OCI-LY3 (cell line): ENCODE results near the gene BTBD9.

Experiments used
- H2AFZ ChIP-seq: fragments of 200-600, 300-600 bp; shearing (Covaris generic); 2 replicates; pipeline ENCODE4 v1.6.0; 2014; ENCODE audit warnings: antibody characterized with exemption, low read depth, low read length
- H3K27ac ChIP-seq: fragments of 200-600, 300-600 bp; sonication (generic); 2 replicates; pipeline ENCODE4 v1.5.1; 2014; ENCODE audit warnings: mild to moderate bottlenecking, low read length, moderate library complexity, mixed read lengths
- H3K27me3 ChIP-seq: fragments of 200-600, 300-600 bp; sonication (generic); 2 replicates; pipeline ENCODE4 v1.6.1; 2014; ENCODE audit warnings: low read depth, low read length, mixed read lengths
- H3K36me3 ChIP-seq: fragments of 200-600, 300-600 bp; sonication (generic); replicated peaks from 2 replicates; pipeline ENCODE3; 2014; ENCODE audit warnings: low read depth, low read length, mixed read lengths
- H3K4me1 ChIP-seq: fragments of 300-600, 200-600 bp; sonication (generic); 2 replicates; pipeline ENCODE4 v1.6.1; 2014; ENCODE audit warnings: low read length, mixed read lengths
- H3K4me2 ChIP-seq: fragments of 200-600, 300-600 bp; sonication (generic); 2 replicates; pipeline ENCODE4 v1.6.1; 2014; ENCODE audit warnings: low read length, mixed read lengths
- H3K4me3 ChIP-seq: fragments of 300-600, 200-600 bp; sonication (generic); 2 replicates; pipeline ENCODE4 v1.5.1; 2014; ENCODE audit warnings: antibody characterized with exemption, mild to moderate bottlenecking, low read length, moderate library complexity
- H3K79me2 ChIP-seq: fragments of 300-600, 200-600 bp; shearing (Covaris generic); 2 replicates; pipeline ENCODE4 v1.6.1; 2014; ENCODE audit warnings: mild to moderate bottlenecking, low read length, mixed read lengths
- H3K9ac ChIP-seq: fragments of 300-600, 200-600 bp; shearing (Covaris generic); 2 replicates; pipeline ENCODE4 v1.6.0; 2014; ENCODE audit warnings: mild to moderate bottlenecking, low read length, moderate library complexity
- H3K9me3 ChIP-seq: fragments of 200-600, 300-600 bp; shearing (Covaris generic); 2 replicates; pipeline ENCODE4 v1.6.1; 2014; ENCODE audit warnings: low read length, mixed read lengths; ENCODE audit not compliant: insufficient read depth
- H4K20me1 ChIP-seq: fragments of 200-600, 300-600 bp; sonication (generic); 2 replicates; pipeline ENCODE4 v1.6.1; 2016; ENCODE audit warnings: low read length, mixed read lengths; ENCODE audit not compliant: insufficient read depth
- EZH2phosphoT487 ChIP-seq: fragments of 200-600 bp; shearing (Covaris generic); IDR thresholded peaks from 2 replicates; pipeline ENCODE4 v1.6.1; 2018; ENCODE audit warnings: antibody characterized with exemption, mixed run types, low read depth
- TF ChIP-seq, protein P1 (sequence below): fragments of 200-600, 300-600 bp; sonication (generic); IDR thresholded peaks from 2 replicates; pipeline ENCODE4 v1.5.1; 2014; ENCODE audit warnings: antibody characterized with exemption, low read length, low read depth

BTBD9 gene

DNA sequence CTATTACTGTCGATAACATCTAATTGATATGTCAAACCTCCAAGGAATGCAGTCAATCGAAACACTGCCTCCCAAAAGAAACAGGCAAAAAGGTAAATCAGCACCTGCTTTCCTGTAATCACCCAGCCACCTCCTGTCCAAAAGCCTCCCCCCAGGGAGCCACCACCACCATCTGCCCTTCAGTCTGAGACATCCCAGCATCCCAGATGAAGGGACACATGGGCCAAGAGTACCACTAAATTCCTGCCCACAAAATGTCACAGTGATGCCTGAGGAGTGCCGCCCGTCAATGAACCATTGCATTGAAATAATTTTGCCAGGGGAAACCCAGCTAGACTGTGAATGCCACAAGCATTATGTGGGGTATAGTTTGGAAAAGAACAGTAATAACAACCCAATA is 418.5 kb downstream of the BTBD9 start:
- TF ChIP-seq EZH2phosphoT487 = no peak
- TF ChIP-seq, protein P1, sequence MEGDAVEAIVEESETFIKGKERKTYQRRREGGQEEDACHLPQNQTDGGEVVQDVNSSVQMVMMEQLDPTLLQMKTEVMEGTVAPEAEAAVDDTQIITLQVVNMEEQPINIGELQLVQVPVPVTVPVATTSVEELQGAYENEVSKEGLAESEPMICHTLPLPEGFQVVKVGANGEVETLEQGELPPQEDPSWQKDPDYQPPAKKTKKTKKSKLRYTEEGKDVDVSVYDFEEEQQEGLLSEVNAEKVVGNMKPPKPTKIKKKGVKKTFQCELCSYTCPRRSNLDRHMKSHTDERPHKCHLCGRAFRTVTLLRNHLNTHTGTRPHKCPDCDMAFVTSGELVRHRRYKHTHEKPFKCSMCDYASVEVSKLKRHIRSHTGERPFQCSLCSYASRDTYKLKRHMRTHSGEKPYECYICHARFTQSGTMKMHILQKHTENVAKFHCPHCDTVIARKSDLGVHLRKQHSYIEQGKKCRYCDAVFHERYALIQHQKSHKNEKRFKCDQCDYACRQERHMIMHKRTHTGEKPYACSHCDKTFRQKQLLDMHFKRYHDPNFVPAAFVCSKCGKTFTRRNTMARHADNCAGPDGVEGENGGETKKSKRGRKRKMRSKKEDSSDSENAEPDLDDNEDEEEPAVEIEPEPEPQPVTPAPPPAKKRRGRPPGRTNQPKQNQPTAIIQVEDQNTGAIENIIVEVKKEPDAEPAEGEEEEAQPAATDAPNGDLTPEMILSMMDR = no peak
- H3K27ac ChIP-seq = no peak overlapping the region
- H3K4me3 ChIP-seq = no peak overlapping the region
- no peak overlapping the region for H2AFZ ChIP-seq
- no peaks in the 10 kb centered on the region for H3K27me3 ChIP-seq
- no peak overlapping the region for H3K4me2 ChIP-seq
- H3K36me3 ChIP-seq = no peaks in the 10 kb centered on the region
- no peaks in the 10 kb centered on the region for H3K9me3 ChIP-seq
- no peak overlapping the region for H3K9ac ChIP-seq
- no peaks in the 10 kb centered on the region for H4K20me1 ChIP-seq
- H3K4me1 ChIP-seq = peaks cover 4% of the 10 kb centered on the region
- H3K79me2 ChIP-seq = no peaks in the 10 kb centered on the region

DNA sequence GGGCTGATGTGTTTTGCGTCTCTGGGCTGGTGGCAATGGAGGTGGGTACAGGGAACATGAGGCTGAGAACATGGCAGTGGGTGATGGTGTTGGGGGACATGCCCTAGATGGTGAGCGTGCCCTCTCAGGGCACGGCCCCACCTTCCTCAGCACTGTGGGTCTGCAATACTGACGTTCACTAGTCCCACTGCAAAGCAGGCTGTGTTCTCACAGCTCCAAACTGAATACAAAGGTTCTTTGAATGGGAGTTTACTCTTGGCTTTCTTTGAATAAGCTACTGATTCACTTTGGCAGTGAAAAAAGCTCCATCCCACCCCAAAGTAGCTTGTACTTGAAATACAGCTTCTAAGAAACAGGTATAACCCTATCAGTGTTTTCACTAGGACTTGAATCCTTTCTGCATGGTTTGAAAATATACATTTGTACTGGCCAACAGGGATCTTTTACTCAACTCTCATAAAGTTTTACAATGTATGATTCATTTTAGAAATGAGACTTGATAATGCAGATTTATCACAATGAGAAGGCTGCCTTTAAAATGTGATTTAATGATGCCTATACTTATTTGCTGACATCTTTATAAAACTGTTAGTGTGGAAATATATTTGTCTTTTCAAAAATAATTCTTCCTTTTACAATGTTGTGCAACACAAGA is 419.5 kb downstream of the BTBD9 start:
- H3K27ac ChIP-seq = no peak overlapping the region
- H3K4me3 ChIP-seq = no peak overlapping the region
- H2AFZ ChIP-seq = no peak overlapping the region
- H3K36me3 ChIP-seq = no peaks in the 10 kb centered on the region
- H3K27me3 ChIP-seq = no peaks in the 10 kb centered on the region
- H3K9me3 ChIP-seq = no peaks in the 10 kb centered on the region
- H3K4me1 ChIP-seq = peaks cover 15% of the 10 kb centered on the region
- H4K20me1 ChIP-seq = no peaks in the 10 kb centered on the region
- H3K79me2 ChIP-seq = no peaks in the 10 kb centered on the region
- no peak for TF ChIP-seq EZH2phosphoT487
- TF ChIP-seq, protein P1 = no peak
- H3K9ac ChIP-seq = no peak overlapping the region
- no peak overlapping the region for H3K4me2 ChIP-seq

DNA sequence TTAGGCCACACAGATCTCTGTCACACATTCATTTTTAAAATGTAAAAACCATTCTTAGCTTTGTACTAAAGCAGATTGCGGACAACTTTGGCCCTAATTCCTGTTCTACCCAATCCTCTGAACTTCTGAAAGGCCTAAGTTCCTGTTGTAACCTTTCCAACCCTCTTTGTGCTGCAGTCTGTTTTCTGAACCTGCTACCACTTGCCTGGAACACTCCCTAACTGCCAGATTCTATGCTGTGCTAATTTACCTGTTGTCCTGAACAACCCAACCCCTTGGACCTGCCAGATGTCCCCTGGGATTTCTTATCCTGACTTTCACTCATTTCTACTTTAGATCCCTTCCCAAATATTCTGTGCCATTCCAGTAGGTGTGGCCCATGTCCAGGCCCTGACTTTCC is 421.5 kb downstream of the BTBD9 start:
- no peaks in the 10 kb centered on the region for H3K36me3 ChIP-seq
- no peak overlapping the region for H2AFZ ChIP-seq
- H3K79me2 ChIP-seq = no peaks in the 10 kb centered on the region
- H3K4me2 ChIP-seq = no peak overlapping the region
- H3K27ac ChIP-seq = no peak overlapping the region
- no peaks in the 10 kb centered on the region for H4K20me1 ChIP-seq
- peaks cover 15% of the 10 kb centered on the region for H3K4me1 ChIP-seq
- H3K9ac ChIP-seq = no peak overlapping the region
- no peak overlapping the region for H3K4me3 ChIP-seq
- H3K27me3 ChIP-seq = no peaks in the 10 kb centered on the region
- TF ChIP-seq, protein P1 = no peak
- H3K9me3 ChIP-seq = no peaks in the 10 kb centered on the region

- H3K36me3 ChIP-seq = no peaks in the 10 kb centered on the region
- peak overlapping the region; percentile 5; the same call in 1 of the 2 replicates for H3K4me2 ChIP-seq
- peaks cover 15% of the 10 kb centered on the region for H3K4me1 ChIP-seq
- no peak for TF ChIP-seq EZH2phosphoT487
- TF ChIP-seq, protein P1 = no peak
- no peak overlapping the region for H3K9ac ChIP-seq
- H3K4me3 ChIP-seq = no peak overlapping the region
- H4K20me1 ChIP-seq = no peaks in the 10 kb centered on the region
- H3K79me2 ChIP-seq = no peaks in the 10 kb centered on the region
- no peak overlapping the region for H3K27ac ChIP-seq
- no peaks in the 10 kb centered on the region for H3K27me3 ChIP-seq
- H3K9me3 ChIP-seq = no peaks in the 10 kb centered on the region
- H2AFZ ChIP-seq = no peak overlapping the region
These were observed 423.3 kb downstream of the BTBD9 start for GRCh38 chr6:38216451-38216850.
